WERI-Rb-1 (cell line): ENCODE results near the gene MAB21L2.

Source experiments
- DNase-seq: peaks from one replicate; pipeline ENCODE4 v3.0.0-alpha.2; 2020
- H3K27ac ChIP-seq: fragments of 250-450 bp; sonication (Bioruptor Pico); 2 replicates; pipeline ENCODE4 v1.5.1; 2020; ENCODE audit warnings: mild to moderate bottlenecking, moderate library complexity
- H3K27me3 ChIP-seq: fragments of 250-450 bp; sonication (Bioruptor Pico); 2 replicates; pipeline ENCODE4 v1.5.1; 2021; ENCODE audit warnings: mild to moderate bottlenecking, low read depth, moderate library complexity; ENCODE audit not compliant: insufficient read depth, severe bottlenecking
- H3K36me3 ChIP-seq: fragments of 250-450 bp; sonication (Bioruptor Pico); 2 replicates; pipeline ENCODE4 v1.5.1; 2020; ENCODE audit warnings: mild to moderate bottlenecking, moderate library complexity
- H3K4me3 ChIP-seq: 2 replicates; pipeline ENCODE4 v1.5.1; 2011; ENCODE audit warnings: low read depth, mild to moderate bottlenecking, control low read depth, low read length
- H3K9me3 ChIP-seq: fragments of 250-450 bp; sonication (Bioruptor Pico); 2 replicates; pipeline ENCODE4 v1.5.1; 2021; ENCODE audit warnings: mild to moderate bottlenecking, moderate library complexity; ENCODE audit not compliant: severe bottlenecking
- TF ChIP-seq, protein P1 (sequence below): IDR thresholded peaks from 2 replicates; pipeline ENCODE4 v1.5.1; 2011; ENCODE audit warnings: low read depth, mild to moderate bottlenecking, control low read depth, inconsistent platforms, low read length

Gene MAB21L2

DNA sequence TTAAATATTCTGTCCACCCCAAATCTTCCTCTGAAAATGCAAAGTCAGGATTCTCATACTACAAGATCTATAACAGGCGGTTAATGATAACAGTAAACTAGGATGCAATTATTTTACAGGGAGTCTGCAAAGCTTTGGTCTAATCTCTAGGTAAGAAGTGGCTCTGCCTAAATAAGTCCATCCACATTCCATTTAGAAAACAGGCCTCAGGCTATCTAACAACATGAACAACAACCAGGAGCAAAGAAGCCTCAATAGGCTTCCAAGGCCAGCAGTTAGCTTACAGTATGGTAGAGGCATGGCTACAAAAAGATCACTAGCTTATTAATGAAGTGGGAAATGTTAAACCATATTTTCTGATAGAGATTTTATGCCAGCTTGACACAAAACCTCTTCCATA lies 6.4 kb downstream of the MAB21L2 start:
- no peak for DNase-seq
- H3K27me3 ChIP-seq = no peaks in the 10 kb centered on the region
- peaks cover 4% of the 10 kb centered on the region for H3K9me3 ChIP-seq
- no peak overlapping the region for H3K4me3 ChIP-seq
- TF ChIP-seq, protein P1, sequence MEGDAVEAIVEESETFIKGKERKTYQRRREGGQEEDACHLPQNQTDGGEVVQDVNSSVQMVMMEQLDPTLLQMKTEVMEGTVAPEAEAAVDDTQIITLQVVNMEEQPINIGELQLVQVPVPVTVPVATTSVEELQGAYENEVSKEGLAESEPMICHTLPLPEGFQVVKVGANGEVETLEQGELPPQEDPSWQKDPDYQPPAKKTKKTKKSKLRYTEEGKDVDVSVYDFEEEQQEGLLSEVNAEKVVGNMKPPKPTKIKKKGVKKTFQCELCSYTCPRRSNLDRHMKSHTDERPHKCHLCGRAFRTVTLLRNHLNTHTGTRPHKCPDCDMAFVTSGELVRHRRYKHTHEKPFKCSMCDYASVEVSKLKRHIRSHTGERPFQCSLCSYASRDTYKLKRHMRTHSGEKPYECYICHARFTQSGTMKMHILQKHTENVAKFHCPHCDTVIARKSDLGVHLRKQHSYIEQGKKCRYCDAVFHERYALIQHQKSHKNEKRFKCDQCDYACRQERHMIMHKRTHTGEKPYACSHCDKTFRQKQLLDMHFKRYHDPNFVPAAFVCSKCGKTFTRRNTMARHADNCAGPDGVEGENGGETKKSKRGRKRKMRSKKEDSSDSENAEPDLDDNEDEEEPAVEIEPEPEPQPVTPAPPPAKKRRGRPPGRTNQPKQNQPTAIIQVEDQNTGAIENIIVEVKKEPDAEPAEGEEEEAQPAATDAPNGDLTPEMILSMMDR = no peak
- no peak overlapping the region for H3K27ac ChIP-seq
- peaks cover 6% of the 10 kb centered on the region for H3K36me3 ChIP-seq

DNA sequence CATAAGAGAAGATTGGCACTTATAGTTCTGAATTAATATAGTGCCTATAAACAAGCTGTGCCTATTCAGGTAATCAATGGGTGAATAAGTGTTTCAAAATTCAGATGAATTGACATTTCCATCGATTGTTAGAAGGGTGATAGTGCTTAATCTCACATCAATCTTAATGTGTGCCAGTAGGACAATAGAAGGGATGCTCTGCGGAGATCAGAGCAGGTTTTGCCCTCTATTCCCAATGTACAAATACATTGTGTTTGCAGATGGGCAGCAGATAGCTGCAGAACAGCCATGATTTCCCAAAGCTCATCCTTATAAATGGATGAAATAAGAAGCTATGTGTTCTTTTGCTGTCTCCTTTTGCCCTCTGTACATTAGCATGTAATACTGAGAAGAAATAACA lies 7.2 kb downstream of the MAB21L2 start:
- Histone ChIP-seq H3K27me3 (no peaks in the 10 kb centered on the region), H3K27ac (no peak overlapping the region), H3K4me3 (no peak overlapping the region), H3K36me3 (no peaks in the 10 kb centered on the region), H3K9me3 (no peaks in the 10 kb centered on the region)
- DNase-seq = no peak
- TF ChIP-seq, protein P1 = no peak

DNA sequence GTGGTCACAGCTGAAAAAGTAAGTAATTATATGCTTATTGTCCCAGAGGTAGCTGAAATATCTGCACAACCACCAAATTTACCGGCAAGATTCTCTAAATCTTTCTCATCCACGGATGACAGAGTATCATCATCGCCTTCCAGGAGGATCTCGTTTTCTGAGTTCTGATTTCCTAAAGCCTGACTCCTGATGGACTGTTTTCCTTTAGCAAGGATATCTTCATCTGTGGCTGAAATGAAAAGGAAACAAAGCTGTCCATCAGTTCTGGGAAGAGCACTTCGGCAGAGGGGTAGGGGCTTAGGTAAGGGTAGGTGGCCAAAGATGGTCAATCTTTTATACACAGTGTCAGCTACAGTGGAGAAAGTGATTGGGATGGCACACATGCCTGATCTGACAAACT lies 8.7 kb downstream of the MAB21L2 start:
- TF ChIP-seq, protein P1 = no peak
- H3K9me3 ChIP-seq = no peaks in the 10 kb centered on the region
- no peaks in the 10 kb centered on the region for H3K36me3 ChIP-seq
- no peak overlapping the region for H3K4me3 ChIP-seq
- no peaks in the 10 kb centered on the region for H3K27me3 ChIP-seq
- peak overlapping the region; percentile 49; the same call in 1 of the 2 replicates for H3K27ac ChIP-seq
- no peak for DNase-seq

DNA sequence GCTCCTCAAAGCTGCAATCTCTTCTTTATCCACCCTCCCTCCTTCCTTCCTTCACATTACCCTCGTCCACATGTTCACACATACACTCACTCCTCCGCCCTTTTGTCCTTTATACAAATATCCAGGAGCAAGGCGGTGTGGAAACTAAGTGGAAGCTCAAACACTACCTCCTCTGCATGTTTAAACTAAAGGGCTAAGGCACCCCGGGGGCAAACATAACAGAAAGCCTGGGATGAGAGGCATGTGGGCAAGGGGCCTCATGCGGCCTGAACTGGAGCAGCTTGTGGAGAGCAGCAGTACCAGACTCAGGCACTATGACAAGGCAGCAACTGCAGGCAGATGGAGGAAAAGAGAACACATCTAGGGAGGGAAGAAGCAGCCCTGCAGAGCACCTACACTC lies 9.5 kb downstream of the MAB21L2 start:
- no peak overlapping the region for H3K4me3 ChIP-seq

DNA sequence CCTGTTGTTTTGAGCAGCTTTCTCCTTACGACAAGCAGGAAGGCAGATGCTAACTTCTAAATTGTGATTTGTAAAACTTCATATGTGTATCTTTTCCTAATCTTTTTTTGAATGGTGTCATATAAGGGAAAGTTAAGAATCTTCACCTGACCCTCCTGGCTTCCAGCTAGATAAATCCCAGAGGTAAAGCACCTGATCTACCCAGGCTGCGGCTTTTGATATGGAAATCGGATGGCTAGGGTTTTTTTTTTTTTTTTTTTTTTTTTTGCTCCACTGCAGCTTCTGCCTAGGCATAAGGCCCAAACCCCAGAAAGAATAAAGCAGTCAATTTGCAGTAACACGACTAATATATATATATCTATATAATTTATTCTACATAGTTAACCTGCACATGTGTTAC lies 10.0 kb downstream of the MAB21L2 start:
- Histone ChIP-seq H3K4me3 (no peak overlapping the region), H3K36me3 (no peaks in the 10 kb centered on the region), H3K27ac (peak overlapping the region; percentile 49), H3K9me3 (no peaks in the 10 kb centered on the region), H3K27me3 (no peaks in the 10 kb centered on the region)
- TF ChIP-seq, protein P1 = no peak
- DNase-seq = no peak

More for the DNA sequence above, 9.5 kb downstream of the MAB21L2 start:
- no peaks in the 10 kb centered on the region for H3K9me3 ChIP-seq
- peak; percentile 75 for DNase-seq
- TF ChIP-seq, protein P1 = no peak
- no peaks in the 10 kb centered on the region for H3K27me3 ChIP-seq
- H3K36me3 ChIP-seq = no peaks in the 10 kb centered on the region
- H3K27ac ChIP-seq = peak overlapping the region; percentile 49

DNA sequence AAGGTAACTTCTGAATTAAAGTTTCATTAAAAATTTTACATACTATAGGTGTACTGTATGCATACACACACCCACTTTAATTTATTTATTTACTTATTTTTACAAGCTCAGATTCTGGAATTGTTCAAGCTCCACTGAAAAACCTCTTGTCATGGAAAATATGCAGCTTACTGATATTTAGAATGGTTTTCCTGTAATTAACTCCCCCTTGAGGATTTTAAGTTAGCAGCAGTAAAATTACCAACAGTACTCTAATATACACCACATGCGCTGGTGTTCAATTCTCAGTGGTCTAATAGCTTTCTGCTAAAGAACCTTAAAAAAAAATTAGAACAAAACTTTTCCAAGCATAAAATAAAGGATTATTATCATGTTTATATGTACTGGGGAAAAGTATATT lies 12.0 kb downstream of the MAB21L2 start:
- Histone ChIP-seq H3K36me3 (no peaks in the 10 kb centered on the region), H3K9me3 (no peaks in the 10 kb centered on the region), H3K27ac (no peak overlapping the region), H3K4me3 (no peak overlapping the region), H3K27me3 (no peaks in the 10 kb centered on the region)
- TF ChIP-seq, protein P1 = no peak
- DNase-seq = no peak
